HEK293 (cell line): ENCODE measurements around the gene TUBG1.

Experiments
- GFI1B ChIP-seq: fragments of 450-650 bp; formaldehyde crosslinking; IDR thresholded peaks from 2 replicates; pipeline ENCODE4 v1.5.1; 2016; ENCODE audit warnings: missing biosample characterization, missing genetic modification characterization
- INSM2 ChIP-seq: fragments of 450-650 bp; formaldehyde crosslinking; IDR thresholded peaks from 2 replicates; pipeline ENCODE4 v1.5.1; 2016; ENCODE audit warnings: missing biosample characterization, missing genetic modification characterization
- KLF1 ChIP-seq: fragments of 450-650 bp; formaldehyde crosslinking; IDR thresholded peaks from 2 replicates; pipeline ENCODE4 v1.5.1; 2016; ENCODE audit warnings: missing biosample characterization, missing genetic modification characterization
- KLF10 ChIP-seq: fragments of 450-650 bp; IDR thresholded peaks from 2 replicates; pipeline ENCODE4 v1.5.1; 2018; ENCODE audit warnings: missing biosample characterization, mild to moderate bottlenecking, missing genetic modification characterization
- KLF7 ChIP-seq: fragments of 450-650 bp; formaldehyde crosslinking; IDR thresholded peaks from 2 replicates; pipeline ENCODE4 v1.5.1; 2016; ENCODE audit warnings: missing biosample characterization, missing genetic modification characterization, borderline replicate concordance
- KLF8 ChIP-seq: fragments of 450-650 bp; formaldehyde crosslinking; IDR thresholded peaks from 2 replicates; pipeline ENCODE4 v1.5.1; 2016; ENCODE audit warnings: missing biosample characterization, missing genetic modification characterization
- TCF7L2 ChIP-seq: IDR thresholded peaks from 2 replicates; pipeline ENCODE4 v1.6.1; 2011; ENCODE audit warnings: low read depth, mild to moderate bottlenecking, inconsistent platforms, low read length, moderate library complexity, borderline replicate concordance
- ZBTB48 ChIP-seq: fragments of 450-650 bp; formaldehyde crosslinking; IDR thresholded peaks from 2 replicates; pipeline ENCODE4 v1.5.1; 2016; ENCODE audit warnings: missing biosample characterization, missing genetic modification characterization
- ZBTB8A ChIP-seq: fragments of 450-650 bp; formaldehyde crosslinking; IDR thresholded peaks from 2 replicates; pipeline ENCODE4 v1.5.1; 2016; ENCODE audit warnings: missing biosample characterization, missing genetic modification characterization
- ZFHX2 ChIP-seq: fragments of 450-650 bp; formaldehyde crosslinking; conservative IDR thresholded peaks from 2 replicates; pipeline ENCODE4 v1.5.1; 2016; ENCODE audit warnings: missing biosample characterization, missing genetic modification characterization
- ZNF114 ChIP-seq: fragments of 450-650 bp; formaldehyde crosslinking; IDR thresholded peaks from 2 replicates; pipeline ENCODE4 v1.5.0; 2017; ENCODE audit warnings: missing biosample characterization, missing genetic modification characterization
- ZNF202 ChIP-seq: fragments of 450-650 bp; formaldehyde crosslinking; IDR thresholded peaks from 2 replicates; pipeline ENCODE4 v1.5.1; 2016; ENCODE audit warnings: missing biosample characterization, missing genetic modification characterization, borderline replicate concordance
- ZNF223 ChIP-seq: fragments of 450-650 bp; formaldehyde crosslinking; IDR thresholded peaks from 2 replicates; pipeline ENCODE4 v1.5.1; 2016; ENCODE audit warnings: missing biosample characterization, missing genetic modification characterization
- ZNF341 ChIP-seq: fragments of 450-650 bp; formaldehyde crosslinking; IDR thresholded peaks from 2 replicates; pipeline ENCODE4; 2016; ENCODE audit warnings: low read depth, missing biosample characterization, missing genetic modification characterization
- ZNF423 ChIP-seq: fragments of 450-650 bp; formaldehyde crosslinking; IDR thresholded peaks from 2 replicates; pipeline ENCODE4 v1.5.1; 2016; ENCODE audit warnings: missing biosample characterization, missing genetic modification characterization
- ZNF473 ChIP-seq: fragments of 450-650 bp; formaldehyde crosslinking; IDR thresholded peaks from 2 replicates; pipeline ENCODE4 v1.5.1; 2017; ENCODE audit warnings: missing biosample characterization, missing genetic modification characterization
- ZNF514 ChIP-seq: fragments of 450-650 bp; formaldehyde crosslinking; IDR thresholded peaks from 2 replicates; pipeline ENCODE4 v1.5.1; 2016; ENCODE audit warnings: missing biosample characterization, missing genetic modification characterization
- ZNF560 ChIP-seq: fragments of 450-650 bp; formaldehyde crosslinking; IDR thresholded peaks from 2 replicates; pipeline ENCODE4 v1.5.1; 2017; ENCODE audit warnings: missing biosample characterization, missing genetic modification characterization, borderline replicate concordance
- ZNF629 ChIP-seq: fragments of 450-650 bp; formaldehyde crosslinking; IDR thresholded peaks from 2 replicates; pipeline ENCODE4 v1.5.1; 2017; ENCODE audit warnings: missing biosample characterization, missing genetic modification characterization
- ZNF76 ChIP-seq: fragments of 450-650 bp; formaldehyde crosslinking; IDR thresholded peaks from 2 replicates; pipeline ENCODE4; 2016; ENCODE audit warnings: low read depth, missing biosample characterization, missing genetic modification characterization, borderline replicate concordance
- ZSCAN16 ChIP-seq: fragments of 450-650 bp; formaldehyde crosslinking; IDR thresholded peaks from 2 replicates; pipeline ENCODE4 v1.5.1; 2016; ENCODE audit warnings: missing biosample characterization, missing genetic modification characterization
- ZSCAN23 ChIP-seq: fragments of 450-650 bp; formaldehyde crosslinking; IDR thresholded peaks from 2 replicates; pipeline ENCODE4 v1.5.1; 2016; ENCODE audit warnings: missing biosample characterization, missing genetic modification characterization
- TF ChIP-seq, protein P1 (sequence below): fragments of 450-650 bp; formaldehyde crosslinking; conservative IDR thresholded peaks from 2 replicates; pipeline ENCODE4 v1.5.1; 2016; ENCODE audit warnings: low read depth, missing biosample characterization, missing genetic modification characterization
- TF ChIP-seq, protein P2 (sequence below): fragments of 450-650 bp; formaldehyde crosslinking; IDR thresholded peaks from 2 replicates; pipeline ENCODE4 v1.5.1; 2017; ENCODE audit warnings: missing biosample characterization, missing genetic modification characterization
- TF ChIP-seq, protein P3 (sequence below): fragments of 450-650 bp; formaldehyde crosslinking; IDR thresholded peaks from 2 replicates; pipeline ENCODE4 v1.5.1; 2016; ENCODE audit warnings: missing biosample characterization, missing genetic modification characterization

TUBG1 gene

DNA sequence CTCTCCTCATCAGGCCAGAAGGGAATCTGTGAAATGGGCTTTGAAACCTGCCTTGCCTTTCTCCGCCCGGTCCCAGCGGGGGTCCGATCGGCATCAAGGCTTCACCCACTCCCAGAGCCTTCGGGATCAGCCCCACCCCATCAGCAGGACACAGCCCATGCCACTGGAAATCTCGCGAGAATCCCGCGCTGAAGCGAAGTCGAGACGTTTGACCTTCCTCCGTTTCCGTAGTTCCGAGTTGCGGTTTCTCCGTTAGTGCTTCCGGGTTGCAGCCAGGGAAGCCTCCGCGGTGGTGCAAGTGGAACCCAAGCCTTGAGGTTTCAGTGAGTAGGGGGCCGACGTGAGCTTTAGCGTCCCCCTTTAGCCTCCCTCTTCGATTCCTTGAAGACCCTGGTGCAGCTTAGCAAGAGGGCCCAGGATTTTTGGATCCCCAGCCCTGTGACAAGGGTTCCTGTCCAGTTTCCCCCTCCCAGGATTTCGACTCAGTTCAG is 47.5 kb upstream of the TUBG1 start, which contains the start of gene COASY (continued):
- TF ChIP-seq, protein P1, sequence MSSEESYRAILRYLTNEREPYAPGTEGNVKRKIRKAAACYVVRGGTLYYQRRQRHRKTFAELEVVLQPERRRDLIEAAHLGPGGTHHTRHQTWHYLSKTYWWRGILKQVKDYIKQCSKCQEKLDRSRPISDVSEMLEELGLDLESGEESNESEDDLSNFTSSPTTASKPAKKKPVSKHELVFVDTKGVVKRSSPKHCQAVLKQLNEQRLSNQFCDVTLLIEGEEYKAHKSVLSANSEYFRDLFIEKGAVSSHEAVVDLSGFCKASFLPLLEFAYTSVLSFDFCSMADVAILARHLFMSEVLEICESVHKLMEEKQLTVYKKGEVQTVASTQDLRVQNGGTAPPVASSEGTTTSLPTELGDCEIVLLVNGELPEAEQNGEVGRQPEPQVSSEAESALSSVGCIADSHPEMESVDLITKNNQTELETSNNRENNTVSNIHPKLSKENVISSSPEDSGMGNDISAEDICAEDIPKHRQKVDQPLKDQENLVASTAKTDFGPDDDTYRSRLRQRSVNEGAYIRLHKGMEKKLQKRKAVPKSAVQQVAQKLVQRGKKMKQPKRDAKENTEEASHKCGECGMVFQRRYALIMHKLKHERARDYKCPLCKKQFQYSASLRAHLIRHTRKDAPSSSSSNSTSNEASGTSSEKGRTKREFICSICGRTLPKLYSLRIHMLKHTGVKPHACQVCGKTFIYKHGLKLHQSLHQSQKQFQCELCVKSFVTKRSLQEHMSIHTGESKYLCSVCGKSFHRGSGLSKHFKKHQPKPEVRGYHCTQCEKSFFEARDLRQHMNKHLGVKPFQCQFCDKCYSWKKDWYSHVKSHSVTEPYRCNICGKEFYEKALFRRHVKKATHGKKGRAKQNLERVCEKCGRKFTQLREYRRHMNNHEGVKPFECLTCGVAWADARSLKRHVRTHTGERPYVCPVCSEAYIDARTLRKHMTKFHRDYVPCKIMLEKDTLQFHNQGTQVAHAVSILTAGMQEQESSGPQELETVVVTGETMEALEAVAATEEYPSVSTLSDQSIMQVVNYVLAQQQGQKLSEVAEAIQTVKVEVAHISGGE (tag by site-specific recombination): peak; percentile 93
- TF ChIP-seq ZNF223 (no peak), INSM2 (tag by site-specific recombination) (peak; percentile 75), KLF8 (peak; percentile 92), ZNF114 (tag by site-specific recombination) (no peak), ZBTB48 (tag by site-specific recombination) (no peak), ZFHX2 (tag by site-specific recombination) (peak; percentile 34; the same call in 1 of the 2 replicates), ZNF560 (tag by site-specific recombination) (no peak), ZBTB8A (tag by site-specific recombination) (peak; percentile 79), ZNF202 (tag by site-specific recombination) (no peak), ZNF341 (tag by site-specific recombination) (peak; percentile 64), KLF1 (tag by site-specific recombination) (peak; percentile 69), KLF7 (tag by site-specific recombination) (peak; percentile 96), GFI1B (tag by site-specific recombination) (no peak), ZNF473 (tag by site-specific recombination) (no peak), ZNF423 (tag by site-specific recombination) (peak; percentile 76), ZNF514 (tag by site-specific recombination) (no peak), ZNF629 (tag by site-specific recombination) (peak; percentile 84), ZSCAN16 (tag by site-specific recombination) (no peak), KLF10 (tag by site-specific recombination) (peak; percentile 62; the same call in 1 of the 2 replicates), ZSCAN23 (tag by site-specific recombination) (0 out of 2 replicates have a peak, but pooled peaks have one; percentile 5), TCF7L2 (no peak), ZNF76 (tag by site-specific recombination) (peak; percentile 72; the same call in 1 of the 2 replicates)
- TF ChIP-seq, protein P2, sequence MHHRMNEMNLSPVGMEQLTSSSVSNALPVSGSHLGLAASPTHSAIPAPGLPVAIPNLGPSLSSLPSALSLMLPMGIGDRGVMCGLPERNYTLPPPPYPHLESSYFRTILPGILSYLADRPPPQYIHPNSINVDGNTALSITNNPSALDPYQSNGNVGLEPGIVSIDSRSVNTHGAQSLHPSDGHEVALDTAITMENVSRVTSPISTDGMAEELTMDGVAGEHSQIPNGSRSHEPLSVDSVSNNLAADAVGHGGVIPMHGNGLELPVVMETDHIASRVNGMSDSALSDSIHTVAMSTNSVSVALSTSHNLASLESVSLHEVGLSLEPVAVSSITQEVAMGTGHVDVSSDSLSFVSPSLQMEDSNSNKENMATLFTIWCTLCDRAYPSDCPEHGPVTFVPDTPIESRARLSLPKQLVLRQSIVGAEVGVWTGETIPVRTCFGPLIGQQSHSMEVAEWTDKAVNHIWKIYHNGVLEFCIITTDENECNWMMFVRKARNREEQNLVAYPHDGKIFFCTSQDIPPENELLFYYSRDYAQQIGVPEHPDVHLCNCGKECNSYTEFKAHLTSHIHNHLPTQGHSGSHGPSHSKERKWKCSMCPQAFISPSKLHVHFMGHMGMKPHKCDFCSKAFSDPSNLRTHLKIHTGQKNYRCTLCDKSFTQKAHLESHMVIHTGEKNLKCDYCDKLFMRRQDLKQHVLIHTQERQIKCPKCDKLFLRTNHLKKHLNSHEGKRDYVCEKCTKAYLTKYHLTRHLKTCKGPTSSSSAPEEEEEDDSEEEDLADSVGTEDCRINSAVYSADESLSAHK (tag by site-specific recombination): peak; percentile 16; the same call in 1 of the 2 replicates
- TF ChIP-seq, protein P3, sequence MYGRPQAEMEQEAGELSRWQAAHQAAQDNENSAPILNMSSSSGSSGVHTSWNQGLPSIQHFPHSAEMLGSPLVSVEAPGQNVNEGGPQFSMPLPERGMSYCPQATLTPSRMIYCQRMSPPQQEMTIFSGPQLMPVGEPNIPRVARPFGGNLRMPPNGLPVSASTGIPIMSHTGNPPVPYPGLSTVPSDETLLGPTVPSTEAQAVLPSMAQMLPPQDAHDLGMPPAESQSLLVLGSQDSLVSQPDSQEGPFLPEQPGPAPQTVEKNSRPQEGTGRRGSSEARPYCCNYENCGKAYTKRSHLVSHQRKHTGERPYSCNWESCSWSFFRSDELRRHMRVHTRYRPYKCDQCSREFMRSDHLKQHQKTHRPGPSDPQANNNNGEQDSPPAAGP (tag by site-specific recombination): peak; percentile 65
